NOMO-1 (cell line): ENCODE data around the gene TREM1.

Source experiments
- DNase-seq, 2 experiments: peaks; one replicate each; lab custom pipeline; 2025; ENCODE audit not compliant: unreplicated experiment in 2 of 2; lab: John Stamatoyannopoulos, UW

Gene TREM1

GRCh38 chr6:41226752-41227151, 59.7 kb downstream of the TREM1 start:
- DNase-seq = no peak

DNA sequence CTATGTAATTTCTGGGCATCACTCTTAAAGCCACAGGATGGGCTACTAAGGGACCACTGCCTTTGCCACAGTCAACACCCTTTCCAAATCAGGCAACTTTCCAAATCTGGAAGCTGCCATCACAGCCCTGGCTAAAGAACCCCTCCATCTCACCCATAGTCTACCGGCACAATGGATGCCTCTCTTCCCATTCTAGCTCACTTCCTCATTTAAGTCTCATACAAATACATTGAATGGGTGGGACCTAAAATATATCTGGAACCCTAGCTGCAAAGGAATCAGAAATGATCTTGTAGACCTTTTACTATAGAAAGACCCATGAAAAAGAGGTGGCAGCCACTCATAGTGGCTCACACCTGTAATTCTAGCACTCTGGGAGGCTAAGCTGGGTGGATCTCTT, 61.7 kb downstream of the TREM1 start:
- DNase-seq = no peak
